Activated CD4-positive, alpha-beta T cell treated with anti-CD3 and anti-CD28 coated beads, Interleukin-2, amount 50 U/mL, for 1 hour (primary cell): ENCODE measurements around the gene FARP1.

Experiments
- DNase-seq: peaks from one replicate; pipeline ENCODE4 v3.0.0-alpha.2; 2020

The FARP1 gene

DNA sequence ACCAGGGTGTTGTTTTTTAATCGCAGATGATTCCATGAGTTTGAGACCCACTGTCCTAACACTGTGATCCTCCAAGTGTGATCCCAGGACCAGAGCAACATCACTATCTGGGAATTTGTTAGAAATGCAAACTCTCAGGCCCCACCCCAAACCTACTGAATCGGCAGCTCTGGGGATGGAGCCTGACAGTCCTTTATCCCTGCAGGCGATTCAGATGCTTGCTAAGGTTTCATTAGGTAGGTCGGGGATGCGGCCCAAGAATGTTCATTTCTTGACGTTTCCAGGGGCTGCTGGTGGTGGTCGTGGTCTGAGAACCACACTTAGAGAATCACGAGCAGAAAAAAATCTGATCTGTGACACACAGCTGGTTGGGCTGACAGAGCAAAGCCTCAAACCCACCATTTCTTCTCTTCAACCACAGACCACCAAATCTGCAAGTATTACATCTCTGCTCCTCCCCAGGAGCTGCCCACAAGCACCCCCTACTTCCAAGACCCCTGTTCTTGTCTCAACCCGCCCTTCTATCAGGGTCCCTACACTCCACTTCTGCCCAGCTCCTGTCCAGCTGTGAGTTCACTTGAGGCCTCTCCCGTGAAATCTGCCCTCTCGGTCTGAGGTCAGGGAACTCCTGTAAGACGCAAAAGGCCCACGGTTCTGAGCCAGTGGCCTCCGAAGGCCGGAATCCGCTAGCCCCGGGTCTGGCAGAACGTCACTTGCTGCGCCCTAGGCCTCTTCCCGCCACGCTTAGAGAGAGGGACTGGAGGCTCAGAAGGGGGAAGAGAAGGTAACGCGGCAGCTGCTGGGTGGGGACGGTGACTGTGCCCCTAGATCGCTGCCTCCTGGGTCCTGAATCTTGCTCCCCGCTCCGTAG is 1.1 kb upstream of the FARP1 start:
- DNase-seq = no peak

DNA sequence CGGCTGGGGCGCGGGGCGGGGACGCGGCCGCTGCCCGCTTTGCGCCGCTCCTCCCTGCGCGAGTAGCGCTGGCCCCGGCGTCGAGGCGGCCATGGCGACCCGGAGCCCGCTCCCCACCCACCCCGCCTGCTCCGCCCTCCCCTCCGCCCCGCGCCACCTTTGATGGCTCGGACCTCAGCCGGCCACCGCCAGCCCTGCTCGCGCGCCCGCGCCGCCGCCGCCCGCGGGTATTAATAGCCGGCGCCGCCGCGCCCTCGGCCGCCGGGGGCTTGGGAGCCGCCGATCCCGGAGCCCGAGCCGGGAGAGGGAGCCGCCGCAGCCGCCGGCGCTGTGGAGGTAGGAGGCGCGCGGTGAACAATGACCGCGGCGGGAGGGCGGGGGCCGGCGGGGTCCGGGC is 261 bp downstream of the FARP1 start:
- DNase-seq = no peak

DNA sequence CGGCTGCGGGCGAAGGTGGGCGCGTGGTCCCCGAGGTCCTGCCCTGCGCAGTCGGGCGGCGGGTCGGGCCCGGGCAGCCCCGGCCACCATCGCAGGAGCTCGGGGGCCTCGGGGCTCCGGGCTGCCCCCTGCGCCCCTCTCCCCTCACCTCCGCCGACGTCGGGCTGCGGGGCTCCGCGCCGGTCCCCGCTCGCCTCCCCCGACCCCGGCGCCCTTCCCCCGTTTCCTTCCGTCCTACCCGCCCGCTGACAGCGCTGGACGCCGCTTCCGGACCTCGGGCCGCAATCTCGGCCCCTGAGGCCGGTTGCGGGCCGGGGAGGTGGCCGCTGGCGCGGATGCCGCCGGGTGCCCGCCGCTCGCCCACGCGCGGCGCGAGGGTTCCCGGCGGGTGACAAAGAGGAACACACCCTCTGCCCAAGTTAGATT is 720 bp downstream of the FARP1 start:
- DNase-seq = no peak

DNA sequence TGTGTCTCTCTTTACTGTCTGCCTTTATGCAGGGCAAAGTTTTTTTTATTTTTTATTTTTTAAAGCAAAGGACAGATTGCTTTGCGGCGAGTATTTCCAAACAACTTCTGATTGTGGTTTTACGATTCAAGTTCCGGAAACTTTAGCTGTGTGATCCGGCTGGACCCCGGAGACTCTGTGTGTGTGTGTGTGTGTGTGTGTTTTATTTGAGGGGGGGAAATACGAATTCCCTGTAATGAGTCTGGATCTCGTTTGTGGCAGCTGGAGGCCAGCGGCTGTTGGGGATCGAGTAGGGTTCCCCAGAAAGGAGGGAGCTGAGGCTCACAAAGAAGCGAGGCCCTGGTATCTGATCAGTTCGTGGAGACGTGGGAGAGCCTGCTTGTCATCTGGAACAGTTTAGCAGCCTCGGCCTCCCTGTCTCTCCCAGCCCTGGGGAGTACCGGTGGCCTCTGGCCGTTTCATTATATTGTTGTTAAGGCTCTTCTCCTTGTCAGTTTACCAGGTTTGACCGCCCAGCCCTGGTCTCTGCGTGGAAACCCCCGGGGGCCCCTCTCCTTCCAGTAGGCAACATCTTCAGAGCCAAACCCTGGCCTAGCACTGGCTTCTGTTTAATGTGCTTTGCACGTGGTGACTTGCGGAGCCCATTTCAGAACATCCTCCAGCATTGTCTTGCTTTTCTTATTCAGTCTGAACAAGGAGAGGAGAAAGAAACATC is 1.3 kb downstream of the FARP1 start:
- no peak for DNase-seq

DNA sequence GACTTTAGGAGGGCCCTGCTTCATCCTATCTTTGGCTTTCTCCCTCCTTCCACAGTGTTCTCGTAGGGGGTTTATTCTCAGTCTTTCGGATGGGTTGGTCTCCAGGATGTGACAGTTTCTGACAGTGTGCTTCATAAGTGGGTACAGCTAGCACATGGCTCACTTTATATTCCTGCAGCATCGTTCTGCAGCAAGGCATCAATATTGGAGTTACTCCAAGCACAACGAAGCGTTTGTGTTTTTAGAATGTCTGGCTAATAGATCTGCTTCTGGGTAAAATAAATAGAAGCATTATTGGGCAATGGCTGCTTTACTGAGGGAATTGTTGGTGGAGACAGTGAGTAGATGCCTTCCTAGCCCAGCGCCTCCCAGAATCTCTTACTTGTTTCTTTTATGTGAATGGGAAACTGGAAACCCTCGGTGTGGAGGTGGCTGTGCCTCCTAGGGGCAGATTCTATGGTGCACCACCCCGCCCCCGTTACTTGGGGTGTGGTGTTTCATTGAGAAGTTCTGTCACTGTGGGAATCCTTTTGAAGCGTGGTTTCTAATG is 2.0 kb downstream of the FARP1 start:
- no peak for DNase-seq

DNA sequence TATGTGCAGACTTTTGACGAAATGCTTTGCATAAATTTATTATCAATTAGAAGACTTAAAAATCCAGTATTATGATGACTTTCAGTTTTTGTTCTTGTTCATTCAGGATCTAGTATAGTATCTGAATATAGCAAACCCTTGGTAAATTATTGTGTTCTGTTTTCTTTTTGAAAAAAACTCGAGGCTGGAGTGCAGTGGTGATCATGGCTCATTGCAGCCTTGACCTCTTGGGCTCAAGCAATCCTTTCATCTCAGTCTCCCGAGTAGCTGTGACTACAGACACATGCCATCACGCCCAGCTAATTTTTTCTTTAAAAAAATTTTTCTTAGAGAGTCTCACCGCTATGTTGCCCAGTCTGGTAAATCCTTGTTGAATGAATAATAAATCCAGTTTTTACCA is 4.6 kb downstream of the FARP1 start:
- DNase-seq = no peak

DNA sequence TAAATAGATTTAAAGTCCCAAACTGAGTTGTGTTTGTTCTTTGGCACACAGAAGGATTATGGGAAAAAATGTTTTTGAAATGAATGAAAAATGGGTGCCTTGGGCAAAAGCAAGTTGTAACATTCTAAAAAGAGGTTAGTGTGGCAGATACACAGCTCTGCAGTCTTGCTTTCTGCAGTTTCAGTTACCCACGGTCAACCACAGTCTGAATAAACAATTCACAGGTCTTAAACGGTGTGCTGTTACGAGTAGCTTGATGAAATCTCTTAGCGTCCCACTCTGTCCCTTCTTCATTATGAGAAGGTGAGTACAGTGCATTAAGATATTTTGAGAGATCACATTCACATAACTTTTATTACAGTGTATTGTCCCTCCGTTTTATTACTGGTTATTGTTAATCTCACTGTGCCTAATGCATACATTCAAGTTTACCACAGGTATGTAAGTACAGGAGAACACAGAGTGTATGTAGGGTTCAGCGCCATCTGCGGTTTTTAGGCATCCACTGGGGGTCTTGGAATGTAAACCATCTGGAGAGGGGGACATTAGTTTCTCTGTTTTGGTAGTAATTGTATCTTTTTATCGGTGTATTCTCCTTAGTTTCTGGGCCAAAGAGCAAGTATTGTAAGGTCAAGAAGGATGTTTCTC is 8.1 kb downstream of the FARP1 start:
- no peak for DNase-seq

DNA sequence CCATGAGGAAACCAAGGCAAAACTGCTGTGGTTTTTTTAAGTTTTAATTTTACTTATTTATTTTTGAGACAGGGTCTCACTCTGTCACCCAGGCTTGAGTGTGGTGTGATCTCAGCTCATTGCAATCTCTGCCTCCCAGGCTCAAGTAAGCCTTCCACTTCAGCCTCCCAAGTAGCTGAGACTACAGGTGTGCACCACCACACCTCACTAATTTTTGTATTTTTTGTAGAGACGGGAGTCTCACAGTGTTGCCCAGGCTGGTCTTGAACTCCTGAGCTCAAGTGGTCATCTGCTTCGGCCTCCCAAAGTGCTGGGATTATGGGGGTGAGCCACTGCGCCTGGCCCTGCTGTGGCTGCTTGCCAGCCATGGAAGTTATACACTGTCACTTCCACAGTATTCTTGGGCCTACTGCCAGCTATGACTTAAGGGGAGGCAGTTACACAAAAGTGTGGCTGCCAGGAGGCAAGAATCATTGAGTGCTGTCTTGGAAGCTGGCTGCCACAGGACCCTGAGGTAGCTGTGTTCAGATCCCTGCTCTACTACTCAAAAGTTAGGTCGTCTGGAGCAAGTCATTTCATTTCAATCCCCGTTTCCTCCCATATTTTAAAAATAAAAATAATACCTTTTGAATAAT is 12.7 kb downstream of the FARP1 start:
- DNase-seq = no peak

DNA sequence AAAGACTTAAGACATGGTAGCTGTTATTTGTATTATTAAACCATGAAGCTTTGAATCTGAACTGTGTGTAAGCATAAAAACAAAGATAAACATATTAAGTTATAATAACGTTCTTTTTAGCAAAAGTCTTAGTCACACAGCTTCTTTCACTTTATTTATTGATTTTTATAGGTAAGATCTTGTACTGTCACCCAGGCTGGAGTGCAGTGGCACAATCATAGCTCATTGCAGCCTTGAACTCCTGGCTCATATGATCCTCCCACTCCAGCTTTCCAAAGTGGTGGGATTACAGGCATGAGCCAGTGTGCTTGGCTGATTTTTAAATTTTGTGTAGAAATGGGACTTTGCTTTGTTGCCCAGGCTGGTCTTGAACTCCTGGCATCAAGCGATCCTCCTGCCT is 13.4 kb downstream of the FARP1 start:
- DNase-seq = no peak

DNA sequence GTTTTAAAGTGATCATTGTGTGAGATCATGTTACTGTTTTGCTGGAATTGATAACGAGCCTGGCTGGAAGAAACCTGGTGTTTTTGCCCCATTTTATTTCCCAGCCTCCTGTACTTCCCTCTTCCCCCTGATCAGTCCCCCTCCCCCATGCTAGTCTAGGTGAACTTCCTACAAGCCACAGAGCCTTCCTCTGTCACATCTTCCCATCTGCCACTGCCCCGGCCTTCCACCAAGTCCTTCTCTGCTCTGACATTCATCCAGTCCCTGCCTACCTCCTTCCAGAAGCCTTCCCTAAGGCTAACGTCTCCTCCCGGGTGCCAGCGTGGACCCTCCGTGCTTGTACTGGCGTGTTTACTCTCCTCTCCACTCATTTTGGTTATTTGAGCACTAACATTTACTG is 14.3 kb downstream of the FARP1 start:
- DNase-seq = no peak

DNA sequence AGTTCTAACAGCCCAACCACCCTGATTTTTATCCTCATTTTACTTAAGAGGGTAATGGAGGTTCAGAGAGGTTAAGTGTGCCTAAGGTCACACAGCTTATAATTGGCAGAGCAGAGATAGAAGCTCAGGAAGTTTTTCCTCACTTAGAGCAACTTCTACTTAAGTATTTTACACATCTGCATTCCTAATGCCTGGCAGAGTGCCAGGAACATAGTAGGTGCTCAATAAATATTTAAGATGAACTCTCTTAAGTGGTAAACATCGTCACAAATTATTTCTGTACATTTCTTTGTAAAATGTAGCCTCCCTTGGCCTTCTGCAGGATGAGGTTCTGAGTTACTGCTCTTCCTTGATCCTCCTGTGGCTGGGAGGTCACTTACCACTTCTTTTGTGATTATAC is 14.7 kb downstream of the FARP1 start:
- DNase-seq = no peak

DNA sequence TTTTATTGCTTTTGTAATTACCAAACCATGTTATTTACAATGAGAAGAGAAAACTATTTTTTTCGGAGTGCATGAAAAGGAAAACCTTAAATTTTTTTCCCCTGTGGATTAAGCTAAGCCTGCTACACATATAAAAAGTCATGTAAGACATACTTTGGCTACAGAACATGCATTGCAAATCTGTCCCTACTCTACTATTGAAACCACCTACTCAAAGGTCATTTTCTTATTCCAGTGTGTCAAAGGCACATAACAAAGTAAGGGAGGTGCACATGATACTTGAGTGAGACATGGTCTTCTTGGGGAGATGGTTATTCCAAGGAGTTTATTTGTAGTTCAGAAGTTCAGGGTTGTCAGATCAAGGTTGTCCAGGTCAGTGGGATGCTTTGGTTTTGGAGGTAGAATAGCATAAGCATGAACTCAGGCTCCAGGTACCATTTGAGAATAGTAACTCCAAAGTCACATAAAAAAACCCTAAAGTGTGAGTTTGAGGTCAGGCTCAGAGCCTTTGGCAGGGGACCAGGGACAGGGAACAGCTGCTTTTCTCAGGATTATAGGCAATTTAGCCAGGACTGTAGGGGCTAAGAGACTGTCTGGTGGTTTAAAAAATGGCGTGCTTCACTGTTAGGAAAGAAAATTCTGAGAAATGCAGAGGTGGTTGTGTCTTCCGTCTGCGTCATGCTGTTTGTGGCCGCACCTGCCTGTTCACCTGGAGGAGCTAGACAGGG is 15.4 kb downstream of the FARP1 start:
- no peak for DNase-seq

DNA sequence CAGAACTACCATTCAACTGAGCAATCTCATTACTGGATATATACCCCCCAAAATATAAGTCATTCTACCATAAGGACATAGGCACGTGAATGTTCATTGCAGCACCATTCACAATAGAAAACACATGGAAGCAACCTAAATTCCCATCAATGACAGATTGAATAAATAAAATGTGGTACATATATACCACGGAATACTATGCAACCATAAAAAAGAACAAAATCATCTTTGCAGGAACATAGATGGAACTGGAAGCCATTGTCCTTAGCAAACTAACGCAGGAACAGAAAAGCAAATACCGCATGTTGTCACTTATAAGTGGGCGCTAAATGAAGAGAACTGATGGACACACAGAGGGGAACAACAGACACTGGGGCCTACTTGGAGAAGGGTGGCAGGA is 20.0 kb downstream of the FARP1 start:
- no peak for DNase-seq

DNA sequence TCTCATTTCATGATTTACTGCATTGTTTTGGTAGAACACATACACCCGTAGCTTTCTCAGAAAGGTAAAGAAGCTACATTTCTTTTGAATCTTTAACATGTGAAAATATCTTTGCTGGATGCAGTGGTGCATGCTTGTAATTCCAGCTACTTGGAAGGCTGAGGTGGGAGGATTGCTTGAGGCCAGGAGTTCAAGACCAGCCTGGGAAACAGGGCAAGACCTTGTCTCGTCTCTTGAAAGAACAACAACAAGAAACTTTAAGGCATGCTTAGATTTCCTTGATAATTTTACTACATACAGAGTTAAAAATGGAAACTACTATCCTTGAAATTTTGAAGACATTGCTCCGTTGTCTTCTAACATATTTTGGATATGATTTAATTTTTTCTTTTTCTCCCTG is 26.4 kb downstream of the FARP1 start:
- no peak for DNase-seq

DNA sequence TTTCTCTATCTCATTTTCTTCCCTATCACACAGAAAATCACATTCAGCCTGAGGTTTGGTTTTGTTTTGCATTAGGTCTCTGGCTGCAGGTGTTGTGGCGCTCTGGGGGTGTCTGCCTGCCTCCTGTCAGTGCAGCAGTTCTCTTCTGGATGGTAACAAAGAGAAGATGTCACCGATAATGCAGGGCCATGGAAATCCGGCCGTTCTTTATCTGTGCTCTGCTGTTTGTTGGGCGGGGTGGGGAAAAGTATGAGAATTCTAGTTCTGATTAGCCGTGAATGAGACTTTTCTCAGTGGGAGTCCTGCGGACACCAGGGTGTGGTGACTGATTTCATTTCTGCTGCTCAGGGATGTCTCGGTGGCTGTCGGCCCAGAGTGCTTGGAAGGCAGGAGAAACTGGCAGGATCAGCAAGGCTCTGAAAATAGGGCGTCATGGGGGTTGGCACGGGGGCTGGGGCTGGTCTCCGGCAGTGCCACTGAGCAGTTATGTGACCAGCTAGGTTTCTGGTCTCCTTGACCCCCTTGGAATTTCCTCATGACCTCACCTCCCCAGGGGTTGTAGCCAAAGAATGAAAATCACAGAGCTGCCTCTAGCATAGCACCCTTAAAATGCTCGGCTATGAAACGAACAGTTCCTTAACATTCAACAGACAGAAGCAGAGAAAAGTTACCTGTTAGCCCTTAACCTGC is 29.2 kb downstream of the FARP1 start:
- no peak for DNase-seq

DNA sequence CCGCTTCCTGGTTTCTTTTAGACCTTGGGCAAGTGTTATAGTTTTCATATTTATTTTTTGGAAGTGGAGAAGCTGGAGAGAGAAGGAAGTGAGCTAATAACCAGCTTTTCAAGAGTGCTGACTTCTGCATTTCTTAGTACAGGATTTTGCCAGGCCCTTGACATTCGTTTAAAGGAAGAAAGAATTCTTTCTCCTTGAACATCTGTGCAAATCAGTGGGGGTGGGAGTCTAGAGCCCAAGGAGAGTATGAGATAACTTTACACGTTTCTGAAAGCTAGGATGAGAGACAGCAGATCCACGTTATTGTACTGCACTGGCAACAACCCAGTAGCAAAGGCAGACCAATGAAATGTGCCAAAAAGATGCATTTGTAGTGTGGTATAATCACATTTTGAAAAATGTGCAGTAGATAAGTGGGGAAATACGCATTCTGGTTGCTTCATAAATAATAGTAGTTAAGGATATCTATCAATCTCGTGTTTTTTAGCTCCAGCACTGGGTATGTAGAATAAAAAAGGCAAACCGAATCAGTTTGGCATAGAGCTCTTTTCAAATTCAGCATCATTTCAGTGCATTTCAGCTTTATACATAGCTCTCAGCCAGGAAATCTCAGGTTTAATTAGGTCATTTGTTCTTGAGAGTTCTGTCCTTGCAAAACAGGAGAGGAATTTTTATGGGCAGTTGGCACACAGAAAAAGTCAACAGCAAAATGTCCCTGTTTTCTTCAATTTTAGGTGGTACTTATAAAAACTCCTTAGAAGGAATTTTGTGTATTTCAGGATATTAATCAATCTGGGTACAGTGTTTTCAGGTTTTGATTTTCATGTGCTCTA is 29.9 kb downstream of the FARP1 start:
- no peak for DNase-seq

DNA sequence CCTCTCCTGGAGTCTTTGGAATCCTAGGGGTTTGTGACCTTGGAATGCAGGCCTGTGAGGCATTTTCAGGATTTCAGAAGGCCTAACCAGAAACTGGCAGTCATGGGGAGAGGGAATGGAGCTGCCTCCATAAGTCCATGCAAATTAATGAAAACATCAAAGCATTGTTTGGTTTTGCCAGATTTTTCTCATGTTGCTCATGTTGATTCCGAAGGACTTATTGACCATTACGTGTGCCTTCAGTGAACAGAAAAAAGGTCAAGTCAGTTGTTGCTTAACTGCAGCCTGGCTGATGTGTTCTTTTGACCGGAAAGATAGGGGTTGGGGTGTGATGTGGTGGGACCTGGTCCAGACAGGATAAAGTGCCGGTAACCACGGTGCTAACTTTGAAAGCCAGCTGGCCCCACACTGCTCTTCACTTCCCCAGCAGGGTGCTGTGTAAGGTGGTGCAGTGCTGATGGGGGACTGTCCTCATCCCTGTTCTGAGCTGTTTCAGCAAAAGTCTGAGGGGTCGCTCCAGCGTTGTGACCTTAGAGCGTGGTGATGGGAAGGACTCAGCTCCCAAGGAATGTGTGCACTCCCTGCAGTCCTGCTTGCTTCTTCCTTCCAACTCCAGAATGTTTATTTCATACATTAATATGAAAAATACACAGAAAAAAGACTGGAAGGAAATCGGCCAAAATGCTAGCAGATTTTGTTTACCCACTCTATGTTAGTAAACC is 30.7 kb downstream of the FARP1 start:
- DNase-seq = no peak

DNA sequence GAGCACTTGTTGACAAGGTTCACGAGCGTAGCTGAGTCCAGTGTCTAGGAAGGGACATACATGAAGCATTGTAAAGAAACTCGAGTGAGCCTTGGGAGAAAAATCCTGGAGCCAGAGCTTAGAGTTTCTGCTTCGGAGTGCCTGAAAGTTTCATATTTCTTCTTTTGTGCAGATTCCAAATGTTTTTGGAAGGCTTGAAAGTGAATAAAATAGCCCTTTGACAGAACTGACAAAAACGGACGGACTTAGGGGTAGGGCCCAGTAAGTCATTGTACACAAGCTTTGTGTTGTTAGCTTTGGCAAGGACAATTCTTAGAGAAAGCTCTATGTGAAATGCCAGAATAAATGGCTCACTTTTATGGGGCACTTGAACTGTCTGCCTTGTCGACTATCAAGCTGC is 31.4 kb downstream of the FARP1 start:
- no peak for DNase-seq

DNA sequence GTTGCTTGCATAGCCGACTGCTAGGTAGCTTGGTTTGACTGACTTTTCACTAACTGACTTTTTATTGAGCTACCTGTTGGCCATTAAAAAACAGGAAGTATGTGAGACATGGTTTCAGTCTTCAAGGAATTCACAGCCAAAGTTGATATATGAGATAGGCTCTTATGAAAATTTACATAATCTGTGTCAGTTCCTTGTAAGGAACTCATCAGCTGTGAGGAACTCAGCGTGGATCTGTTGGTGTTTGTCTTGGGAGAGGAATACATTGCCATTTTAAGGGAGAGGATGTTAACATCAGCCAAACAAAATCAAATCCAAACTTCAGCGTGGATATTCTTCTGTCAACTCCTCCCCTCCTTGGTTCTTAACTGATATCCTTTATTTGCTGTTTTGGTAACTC is 32.1 kb downstream of the FARP1 start:
- DNase-seq = no peak

DNA sequence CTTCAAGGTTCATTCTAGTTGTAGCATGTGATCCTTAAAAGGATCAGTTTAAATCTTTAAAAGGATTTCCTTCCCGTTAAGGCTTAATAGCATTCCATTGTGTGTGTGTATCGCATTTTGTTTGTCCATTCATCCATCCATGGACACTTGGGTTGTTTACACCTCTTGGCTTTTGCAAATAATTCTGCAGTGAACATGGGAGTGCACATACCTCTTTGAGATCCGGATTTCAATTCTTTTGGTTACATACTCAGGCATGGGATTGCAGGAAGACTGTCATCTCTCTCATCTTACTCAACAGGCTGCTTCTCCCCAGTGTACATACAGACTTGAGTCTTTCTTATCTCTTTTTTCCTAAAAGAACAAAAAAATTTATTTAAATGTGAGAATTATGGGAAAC is 32.9 kb downstream of the FARP1 start:
- DNase-seq = no peak
